Measurements from ENCODE around the gene ZNF836. TPM values are rescaled to one million over a fixed set of nuclear protein-coding genes. Genes with fewer than 3 reads are reported as not detected.

ZNF836 gene
- total RNA-seq, 2 experiments from 2014 or later: 7.2 to 9.4 TPM

GRCh38 chr19:52189735-52190486 is 18.5 kb upstream of the ZNF836 start, which contains the start of gene PPP2R1A:
Gene PPP2R1A (plus strand): TSS chr19:52190052. CDS start chr19:52190097, 45 bp downstream.
- POLR2A ChIA-PET: interaction anchor here (0.6 to 1.8 kb wide), 6 partner anchors 8 to 141 kb away, joined by 3 to 24 read pairs (median 5); partner anchors contain the start of genes ZNF432, ZNF616 and ZNF836
- CTCF ChIA-PET: interaction anchor here (0.7 to 1.6 kb wide), 4 partner anchors 47 to 1260 kb away, joined by 3 to 6 read pairs (median 4); partner anchors contain the start of gene ZNF616

- CTCF ChIA-PET: interaction anchor here (0.7 to 1.6 kb wide), 5 partner anchors 48 to 1259 kb away, joined by 3 to 6 read pairs (median 4); partner anchors contain the start of gene ZNF616
- POLR2A ChIA-PET: interaction anchor here (0.6 to 1.8 kb wide), 7 partner anchors 9 to 140 kb away, joined by 3 to 24 read pairs (median 4); partner anchors contain the start of genes ZNF432, ZNF616 and ZNF836
These were observed 17.7 kb upstream of the ZNF836 start for GRCh38 chr19:52188822-52189734.

- CTCF ChIA-PET: no interaction called here
- POLR2A ChIA-PET: no interaction called here
These were observed 16.0 kb upstream of the ZNF836 start for GRCh38 chr19:52187407-52187806.

- POLR2A ChIA-PET: no interaction called here
- CTCF ChIA-PET: no interaction called here
These were observed 5.2 kb upstream of the ZNF836 start for GRCh38 chr19:52176574-52176973.

- POLR2A ChIA-PET: interaction anchor here (1.6 kb wide), 1 partner anchor 17 kb away, joined by 6 read pairs; no protein-coding TSS in a partner anchor
These were observed 926 bp upstream of the ZNF836 start for GRCh38 chr19:52172347-52172746.

GRCh38 chr19:52170863-52171320 is 529 bp downstream of the ZNF836 start:
- ChIA-PET POLR2A (interaction anchor here (1.6 kb wide), 1 partner anchor 18 kb away, joined by 6 read pairs; no protein-coding TSS in a partner anchor), CTCF (interaction anchor here (1.1 kb wide), 1 partner anchor 32 kb away, joined by 3 read pairs; no protein-coding TSS in a partner anchor)

More at GRCh38 chr19:52172347-52172746, 926 bp upstream of the ZNF836 start:
- CTCF ChIA-PET: interaction anchor here (0.6 to 1.9 kb wide), 5 partner anchors 33 to 1021 kb away, joined by 3 to 6 read pairs (median 3); partner anchors contain the start of gene ZNF616

- POLR2A ChIA-PET: no interaction called here
These were observed 1.1 kb downstream of the ZNF836 start for GRCh38 chr19:52170304-52170703.

GRCh38 chr19:52155596-52156359 is 15.6 kb downstream of the ZNF836 start:
- ChIA-PET POLR2A (no interaction called here), CTCF (no interaction called here)

More at GRCh38 chr19:52170304-52170703, 1.1 kb downstream of the ZNF836 start:
- CTCF ChIA-PET: interaction anchor here (0.6 to 1.1 kb wide), 2 partner anchors 32 to 121 kb away, joined by 3 read pairs; no protein-coding TSS in a partner anchor

- ChIA-PET CTCF (no interaction called here), POLR2A (no interaction called here)
These were observed 23.2 kb downstream of the ZNF836 start for GRCh38 chr19:52148256-52148655.

GRCh38 chr19:52142001-52142595 is 29.3 kb downstream of the ZNF836 start:
- CTCF ChIA-PET: no interaction called here
- POLR2A ChIA-PET: no interaction called here

GRCh38 chr19:52141203-52141602 is 30.2 kb downstream of the ZNF836 start:
- CTCF ChIA-PET: no interaction called here
- POLR2A ChIA-PET: interaction anchor here (2.1 kb wide), 1 partner anchor 48 kb away, joined by 24 read pairs; the partner anchor contains the start of gene PPP2R1A

GRCh38 chr19:52140032-52140710 is 31.2 kb downstream of the ZNF836 start:
- ChIA-PET POLR2A (interaction anchor here (0.5 to 2.1 kb wide), 2 partner anchors 49 to 459 kb away, joined by 3 to 24 read pairs; partner anchors contain the start of gene PPP2R1A), CTCF (interaction anchor here (1.6 to 1.7 kb wide), 2 partner anchors 50 to 97 kb away, joined by 4 to 6 read pairs; partner anchors contain the start of gene PPP2R1A)

- ChIA-PET CTCF (interaction anchor here (0.6 to 1.8 kb wide), 5 partner anchors 33 to 102 kb away, joined by 3 to 6 read pairs (median 4); partner anchors contain the start of genes PPP2R1A and ZNF836), POLR2A (interaction anchor here (0.5 to 2.1 kb wide), 2 partner anchors 50 to 460 kb away, joined by 3 to 24 read pairs; partner anchors contain the start of gene PPP2R1A)
These were observed 32.0 kb downstream of the ZNF836 start, which contains the start of gene ZNF616 for GRCh38 chr19:52139252-52140031. Gene ZNF616 (minus strand): TSS chr19:52139938. CDS start chr19:52130512, 9,426 bp downstream.

- POLR2A ChIA-PET: no interaction called here
- CTCF ChIA-PET: interaction anchor here (0.7 to 1.8 kb wide), 7 partner anchors 32 to 98 kb away, joined by 3 to 6 read pairs (median 4); partner anchors contain the start of genes PPP2R1A and ZNF836
These were observed 32.5 kb downstream of the ZNF836 start for GRCh38 chr19:52138983-52139251.

- CTCF ChIA-PET: interaction anchor here (0.7 to 1.8 kb wide), 6 partner anchors 32 to 99 kb away, joined by 3 to 6 read pairs (median 4); partner anchors contain the start of genes PPP2R1A and ZNF836
- POLR2A ChIA-PET: no interaction called here
These were observed 33.0 kb downstream of the ZNF836 start for GRCh38 chr19:52138278-52138982.

GRCh38 chr19:52120286-52120685 is 51.1 kb downstream of the ZNF836 start:
- ChIA-PET POLR2A (no interaction called here), CTCF (no interaction called here)

Measured in activated CD8-positive, alpha-beta memory T cell treated with anti-CD3 and anti-CD28 coated beads for 36 hours (primary cell).